HG02981 (cell line): Measurements from ENCODE around the gene GRHL3.

Source experiments
- ATAC-seq: cut with Tn5 transposase; IDR thresholded peaks from one replicate; pipeline ENCODE4 v1.9.1; 2021; ENCODE audit warnings: mild to moderate bottlenecking, moderate library complexity; ENCODE audit not compliant: unreplicated experiment

Gene GRHL3

GRCh38 chr1:24366707-24367106, 47.5 kb downstream of the GRHL3 start:
- no peak for ATAC-seq

- ATAC-seq, result no peak
Observed at GRCh38 chr1:24369199-24369598, 50.0 kb downstream of the GRHL3 start.

GRCh38 chr1:24369801-24370200, 50.6 kb downstream of the GRHL3 start:
- no peak for ATAC-seq

- ATAC-seq, result no peak
Observed at GRCh38 chr1:24373044-24373443, 53.9 kb downstream of the GRHL3 start.

GRCh38 chr1:24373710-24374109, 54.6 kb downstream of the GRHL3 start:
- no peak for ATAC-seq

- no peak for ATAC-seq
Observed at GRCh38 chr1:24374891-24375786, 56.0 kb downstream of the GRHL3 start.

DNA sequence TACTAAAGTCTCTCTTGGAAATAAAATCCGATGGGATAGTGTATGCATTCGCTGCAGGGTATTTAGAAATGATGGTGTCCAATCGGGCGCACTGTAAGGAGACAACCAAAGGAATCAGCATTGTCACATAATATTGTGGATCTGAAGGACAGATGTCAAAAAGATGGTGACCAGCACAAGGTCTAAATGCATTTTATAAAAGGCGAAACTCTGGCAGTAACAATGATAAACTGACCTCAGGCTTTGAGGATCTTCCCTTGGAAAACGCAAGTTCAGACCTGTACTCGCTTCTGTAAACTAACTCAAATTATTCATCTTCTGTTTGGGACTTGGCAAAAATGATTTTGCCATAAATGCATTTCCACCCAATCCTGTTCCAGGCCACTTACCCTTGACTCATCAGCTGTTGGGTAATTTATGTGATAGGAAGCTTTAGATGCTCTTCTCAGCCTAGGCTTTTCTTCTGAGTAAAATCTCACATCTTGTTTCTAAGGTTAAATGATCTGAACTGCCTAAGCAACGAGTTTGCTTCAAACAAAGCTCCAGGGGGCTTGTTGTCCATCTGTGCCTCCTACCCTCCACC, 60.7 kb downstream of the GRHL3 start:
- ATAC-seq, result no peak

DNA sequence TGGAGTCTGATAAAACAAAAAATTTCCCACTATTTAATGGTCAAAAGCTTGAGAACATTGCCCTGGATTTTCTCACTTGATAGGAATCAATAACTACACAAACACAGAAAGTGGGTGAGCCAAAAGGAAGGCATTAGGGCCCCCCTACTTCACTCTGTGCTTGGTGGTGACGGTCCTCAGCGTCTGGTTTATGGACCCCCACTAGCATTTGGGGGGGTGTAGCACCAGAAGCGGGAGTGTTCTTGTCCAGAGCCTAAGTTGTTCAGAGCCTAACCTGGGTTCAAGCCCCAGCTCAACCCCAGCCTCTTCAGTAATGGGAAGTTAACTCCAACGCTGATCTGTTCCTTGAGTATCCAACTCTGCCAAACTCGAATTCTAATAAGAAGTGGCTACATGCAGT, 61.4 kb downstream of the GRHL3 start:
- ATAC-seq, result no peak

DNA sequence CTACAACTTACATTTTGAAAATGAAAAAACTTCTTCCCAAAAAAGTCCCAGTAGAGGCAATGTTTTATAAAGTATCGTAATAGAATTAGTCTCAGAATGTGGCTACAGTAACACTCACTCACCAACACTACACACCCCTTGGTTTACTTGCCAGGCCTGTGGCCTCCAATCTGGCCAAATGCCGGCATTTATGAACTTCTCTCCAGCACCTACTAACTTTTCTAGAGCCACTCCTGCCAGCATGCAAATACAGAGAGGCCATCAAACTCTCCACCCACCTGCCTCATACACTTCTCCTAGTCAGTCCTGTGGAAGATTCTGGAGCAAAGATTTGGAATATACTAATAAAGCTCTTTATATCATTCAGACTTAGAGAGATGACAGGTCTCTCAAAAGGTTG, 62.1 kb downstream of the GRHL3 start:
- no peak for ATAC-seq

DNA sequence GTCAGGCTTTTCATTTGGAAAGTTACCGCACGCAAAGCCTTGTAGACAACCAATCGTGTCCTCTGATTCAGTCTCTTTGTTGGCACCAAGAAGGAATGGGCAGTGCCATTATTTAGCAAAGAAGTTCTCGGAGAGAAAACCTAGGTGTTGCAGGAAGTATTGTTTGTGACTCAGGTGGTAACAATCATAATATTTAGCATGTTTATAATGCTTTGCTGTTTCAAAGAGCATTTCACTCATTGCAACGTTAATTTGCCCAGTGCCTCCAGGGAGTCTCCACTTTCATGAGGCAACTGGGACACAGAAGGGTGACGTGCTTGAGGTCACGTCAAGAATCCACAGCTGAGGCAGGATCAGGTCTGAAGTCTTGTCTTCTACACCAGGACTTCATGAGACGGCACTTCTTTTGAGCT, 63.0 kb downstream of the GRHL3 start:
- ATAC-seq, result no peak

- ATAC-seq, result no peak
Observed at GRCh38 chr1:24383381-24383940, 64.3 kb downstream of the GRHL3 start.

- no peak for ATAC-seq
Observed at GRCh38 chr1:24384251-24385090, 65.3 kb downstream of the GRHL3 start.

- no peak for ATAC-seq
Observed at GRCh38 chr1:24385160-24385940, 66.2 kb downstream of the GRHL3 start.

DNA sequence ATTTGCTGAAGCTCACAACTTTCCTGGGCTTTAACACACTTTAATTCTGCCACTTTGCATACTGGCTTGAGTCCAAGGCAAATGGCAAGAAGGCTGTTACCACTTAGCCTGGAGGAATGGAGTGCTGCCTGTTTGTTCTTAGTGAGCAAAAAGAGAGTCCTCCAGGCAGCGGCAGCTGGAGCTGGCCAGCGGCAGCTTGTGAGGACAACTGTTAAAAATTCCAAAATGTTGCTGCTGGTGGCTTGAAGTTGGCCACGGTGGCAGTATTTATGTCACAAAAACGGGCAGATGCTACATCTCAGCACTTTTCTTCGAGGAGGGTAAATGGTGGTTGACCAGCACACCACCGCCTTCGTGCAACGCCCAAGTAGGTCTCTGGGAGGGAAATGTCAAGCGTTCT, 67.1 kb downstream of the GRHL3 start:
- ATAC-seq, result no peak

- ATAC-seq, result no peak
Observed at GRCh38 chr1:24386931-24387330, 67.8 kb downstream of the GRHL3 start.

DNA sequence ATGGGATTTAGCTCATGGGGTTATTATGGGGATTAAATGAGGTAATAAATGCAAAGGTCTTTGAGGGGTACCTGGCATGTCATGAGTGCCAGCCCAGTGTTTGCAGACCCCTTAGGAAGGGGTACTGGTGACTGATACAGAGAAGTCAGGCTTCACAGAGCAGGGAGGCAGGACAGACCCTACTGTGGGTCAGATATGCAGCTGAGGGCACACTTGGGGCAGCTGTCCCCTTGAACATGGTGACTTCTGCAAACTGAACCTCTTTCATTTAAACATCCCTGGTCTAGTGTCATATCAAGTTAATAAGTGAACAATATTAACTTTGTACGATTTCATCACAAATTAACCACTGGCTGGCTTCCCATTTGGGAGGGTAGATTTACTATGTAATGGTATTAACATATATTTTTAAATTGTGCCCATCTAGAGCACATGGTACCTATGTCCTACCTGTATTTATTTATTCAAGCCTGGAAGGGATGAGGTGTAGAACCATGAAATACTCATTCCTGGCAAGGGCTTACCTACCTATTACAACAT, 68.5 kb downstream of the GRHL3 start:
- no peak for ATAC-seq

GRCh38 chr1:24388331-24388885, 69.3 kb downstream of the GRHL3 start:
- ATAC-seq, result no peak

- no peak for ATAC-seq
Observed at GRCh38 chr1:24389231-24389678, 70.1 kb downstream of the GRHL3 start.

- no peak for ATAC-seq
Observed at GRCh38 chr1:24390924-24391782, 72.0 kb downstream of the GRHL3 start.
